GM12875 (cell line): ENCODE results near the gene MAGEB16.

ENCODE experiments used
- H3K4me3 ChIP-seq: one replicate; pipeline ENCODE4 v1.5.1; 2011; ENCODE audit warnings: low read depth, low read length, control low read depth
- CTCF ChIP-seq: IDR thresholded peaks from 2 replicates; pipeline ENCODE4 v1.5.1; 2011; ENCODE audit warnings: low read depth, mild to moderate bottlenecking, control low read depth, inconsistent platforms, low read length, moderate library complexity, borderline replicate concordance; ENCODE audit not compliant: insufficient read depth

The MAGEB16 gene

GRCh38 chrX:35819241-35819640, 21.1 kb downstream of the MAGEB16 start:
- H3K4me3 ChIP-seq: no peak overlapping the region
- no peak for TF ChIP-seq CTCF

GRCh38 chrX:35826503-35826902, 28.4 kb downstream of the MAGEB16 start:
- TF ChIP-seq CTCF: no peak
- no peak overlapping the region for H3K4me3 ChIP-seq

- TF ChIP-seq CTCF: no peak
- no peak overlapping the region for H3K4me3 ChIP-seq
Observed at GRCh38 chrX:35829501-35829900, 31.4 kb downstream of the MAGEB16 start.

GRCh38 chrX:35841872-35842271, 43.7 kb downstream of the MAGEB16 start:
- H3K4me3 ChIP-seq: no peak overlapping the region
- TF ChIP-seq CTCF: no peak

GRCh38 chrX:35842674-35843073, 44.5 kb downstream of the MAGEB16 start:
- no peak for TF ChIP-seq CTCF
- H3K4me3 ChIP-seq: no peak overlapping the region

GRCh38 chrX:35847736-35848135, 49.6 kb downstream of the MAGEB16 start:
- H3K4me3 ChIP-seq: no peak overlapping the region
- TF ChIP-seq CTCF: no peak
